Mesothelial cell of epicardium (in vitro differentiated cells): ENCODE measurements around the gene HORMAD1. TPM values are rescaled to one million over a fixed set of nuclear protein-coding genes. Genes with fewer than 3 reads are reported as not detected.

Experiments used
- DNase-seq, 2 experiments: peaks; one replicate each; pipeline ENCODE4 v3.0.0; 2021; ENCODE audit warnings: low spot score in 2 of 2; ENCODE audit not compliant: unreplicated experiment in 2 of 2
- H3K27ac Mint-ChIP-seq: 2 replicates; pipeline ENCODE4 v1.8.0; 2021; ENCODE audit warnings: mixed read lengths
- H3K27me3 Mint-ChIP-seq: 2 replicates; pipeline ENCODE4 v1.8.0; 2021; ENCODE audit warnings: low read depth, mixed read lengths
- H3K36me3 Mint-ChIP-seq: 2 replicates; pipeline ENCODE4 v1.8.0; 2021; ENCODE audit warnings: mixed read lengths
- H3K4me1 Mint-ChIP-seq: 2 replicates; pipeline ENCODE4 v1.8.0; 2021; ENCODE audit warnings: mixed read lengths
- H3K4me3 Mint-ChIP-seq: 2 replicates; pipeline ENCODE4 v1.8.0; 2021; ENCODE audit warnings: mild to moderate bottlenecking, moderate library complexity, mixed read lengths
- H3K9me3 Mint-ChIP-seq: 2 replicates; pipeline ENCODE4 v1.8.0; 2021; ENCODE audit warnings: mixed read lengths
- CTCF ChIP-seq: fragments of 200-600 bp; sonication (generic); IDR thresholded peaks from one replicate; pipeline ENCODE4 v1.5.0; 2021; ENCODE audit warnings: antibody characterized with exemption; ENCODE audit not compliant: unreplicated experiment
- total RNA-seq: library from RNA; stranded (reverse); gene quantifications from 3 replicates; pipeline ENCODE4 v1.2.1, GENCODE V29; 2021

Gene HORMAD1
- total RNA-seq, 1 donor from 2014 or later, result not detected

- H3K4me3 Mint-ChIP-seq, result no peak overlapping the region
- H3K36me3 Mint-ChIP-seq, result no peaks in the 10 kb centered on the region
- H3K27ac Mint-ChIP-seq, result no peak overlapping the region
- DNase-seq, result no peak
- H3K9me3 Mint-ChIP-seq, result peaks cover 6% of the 10 kb centered on the region
- peaks cover 12% of the 10 kb centered on the region for H3K4me1 Mint-ChIP-seq
- TF ChIP-seq CTCF, result no peak
- no peaks in the 10 kb centered on the region for H3K27me3 Mint-ChIP-seq
These were observed 41.9 kb upstream of the HORMAD1 start for GRCh38 chr1:150762552-150762951.

GRCh38 chr1:150761801-150762200 lies 41.1 kb upstream of the HORMAD1 start:
- no peak for TF ChIP-seq CTCF
- no peaks in the 10 kb centered on the region for H3K36me3 Mint-ChIP-seq
- no peak for DNase-seq

GRCh38 chr1:150760013-150760412 lies 39.3 kb upstream of the HORMAD1 start:
- no peak overlapping the region for H3K4me3 Mint-ChIP-seq
- TF ChIP-seq CTCF, result no peak
- peaks cover 9% of the 10 kb centered on the region for H3K4me1 Mint-ChIP-seq
- DNase-seq, result no peak
- H3K9me3 Mint-ChIP-seq, result peaks cover 6% of the 10 kb centered on the region
- H3K27ac Mint-ChIP-seq, result no peak overlapping the region
- H3K27me3 Mint-ChIP-seq, result no peaks in the 10 kb centered on the region
- no peaks in the 10 kb centered on the region for H3K36me3 Mint-ChIP-seq

More at GRCh38 chr1:150761801-150762200, 41.1 kb upstream of the HORMAD1 start:
- no peak overlapping the region for H3K27ac Mint-ChIP-seq
- H3K9me3 Mint-ChIP-seq, result peaks cover 6% of the 10 kb centered on the region
- H3K27me3 Mint-ChIP-seq, result no peaks in the 10 kb centered on the region
- H3K4me1 Mint-ChIP-seq, result peaks cover 17% of the 10 kb centered on the region
- H3K4me3 Mint-ChIP-seq, result no peak overlapping the region

GRCh38 chr1:150753416-150753815 lies 32.7 kb upstream of the HORMAD1 start:
- no peak overlapping the region for H3K4me3 Mint-ChIP-seq
- H3K9me3 Mint-ChIP-seq, result no peaks in the 10 kb centered on the region
- H3K27me3 Mint-ChIP-seq, result no peaks in the 10 kb centered on the region
- H3K27ac Mint-ChIP-seq, result no peak overlapping the region
- H3K36me3 Mint-ChIP-seq, result no peaks in the 10 kb centered on the region
- peaks cover 4% of the 10 kb centered on the region for H3K4me1 Mint-ChIP-seq
- no peak for DNase-seq
- no peak for TF ChIP-seq CTCF

GRCh38 chr1:150751443-150751842 lies 30.7 kb upstream of the HORMAD1 start:
- H3K4me3 Mint-ChIP-seq, result no peak overlapping the region
- H3K36me3 Mint-ChIP-seq, result no peaks in the 10 kb centered on the region
- TF ChIP-seq CTCF, result no peak
- no peaks in the 10 kb centered on the region for H3K9me3 Mint-ChIP-seq
- no peak for DNase-seq
- no peaks in the 10 kb centered on the region for H3K27me3 Mint-ChIP-seq
- no peaks in the 10 kb centered on the region for H3K4me1 Mint-ChIP-seq
- no peak overlapping the region for H3K27ac Mint-ChIP-seq

- no peaks in the 10 kb centered on the region for H3K36me3 Mint-ChIP-seq
- no peak overlapping the region for H3K4me3 Mint-ChIP-seq
- DNase-seq, result no peak
- no peaks in the 10 kb centered on the region for H3K27me3 Mint-ChIP-seq
- no peak for TF ChIP-seq CTCF
- H3K9me3 Mint-ChIP-seq, result no peaks in the 10 kb centered on the region
- H3K4me1 Mint-ChIP-seq, result no peaks in the 10 kb centered on the region
- H3K27ac Mint-ChIP-seq, result no peak overlapping the region
These were observed 29.1 kb upstream of the HORMAD1 start for GRCh38 chr1:150749720-150750311.
